Thyroid gland (tissue), 4 donors: ENCODE measurements around the gene INSM2.

Experiments
- CTCF ChIP-seq, 6 experiments: fragments of 200-600 bp in 3 of 6; fragments of 450-650 bp in 3 of 6; sonication (generic) in 3 of 6; IDR thresholded peaks; one replicate each; pipeline ENCODE4 v1.5.1; 2016 to 2019; ENCODE audit warnings: antibody characterized with exemption in 6 of 6, mild to moderate bottlenecking in 2 of 6, inconsistent platforms in 1 of 6, moderate library complexity in 1 of 6
- POLR2A ChIP-seq, 2 donors: fragments of 450-650 bp; IDR thresholded peaks; one replicate each; pipeline ENCODE4 v1.6.1; 2017; ENCODE audit warnings: antibody characterized with exemption in 2 of 2, mild to moderate bottlenecking in 2 of 2, moderate library complexity in 1 of 2

- TF ChIP-seq CTCF (IDR thresholded peaks at IDR 0.05) = no peak
- no peak for TF ChIP-seq POLR2A (IDR thresholded peaks at IDR 0.05)
These were observed 1.1 kb upstream of the INSM2 start for GRCh38 chr14:35532783-35533356.
